Measurements from ENCODE around the gene CHST2.

The CHST2 gene

DNA sequence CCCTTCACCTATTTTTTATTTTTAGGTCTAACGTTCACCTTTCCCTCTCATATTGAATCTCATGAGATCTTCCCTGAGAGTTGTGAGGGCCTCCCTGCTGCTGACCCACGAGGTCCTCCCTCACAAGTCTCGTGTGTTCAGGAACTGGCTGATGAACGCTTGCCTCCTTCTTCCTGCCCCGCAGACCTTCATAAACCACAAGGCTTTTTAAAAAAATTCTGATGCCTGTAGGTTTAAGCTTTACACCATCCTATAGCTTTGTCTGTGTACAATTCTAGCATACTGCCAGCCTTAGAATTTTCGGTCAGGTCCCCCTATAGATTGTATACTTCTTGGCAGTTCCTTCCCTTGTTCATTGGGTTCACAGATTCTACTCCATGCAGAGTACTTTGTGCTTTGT, 50.5 kb downstream of the CHST2 start:
- no peak for DNase-seq

DNA sequence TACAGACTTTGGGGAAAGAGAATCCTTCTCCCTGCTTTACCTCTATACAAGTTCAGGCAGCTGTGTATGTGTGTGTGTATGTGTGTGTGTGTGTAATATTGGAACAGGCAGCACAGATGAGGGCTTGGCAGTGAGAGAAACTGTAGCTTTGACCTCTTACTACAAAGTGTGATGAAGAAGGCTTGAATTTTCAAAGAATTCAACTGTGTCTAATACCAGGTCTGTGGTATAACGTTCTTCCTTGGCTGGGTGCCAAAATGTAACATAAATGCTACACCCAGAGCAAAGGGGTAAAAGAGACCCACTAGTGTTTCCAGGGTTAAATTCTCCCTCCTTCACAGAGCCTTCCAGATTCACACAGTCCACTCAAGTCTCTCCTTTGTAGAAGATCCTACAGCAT, 51.1 kb downstream of the CHST2 start:
- peak; percentile 13 for DNase-seq

DNA sequence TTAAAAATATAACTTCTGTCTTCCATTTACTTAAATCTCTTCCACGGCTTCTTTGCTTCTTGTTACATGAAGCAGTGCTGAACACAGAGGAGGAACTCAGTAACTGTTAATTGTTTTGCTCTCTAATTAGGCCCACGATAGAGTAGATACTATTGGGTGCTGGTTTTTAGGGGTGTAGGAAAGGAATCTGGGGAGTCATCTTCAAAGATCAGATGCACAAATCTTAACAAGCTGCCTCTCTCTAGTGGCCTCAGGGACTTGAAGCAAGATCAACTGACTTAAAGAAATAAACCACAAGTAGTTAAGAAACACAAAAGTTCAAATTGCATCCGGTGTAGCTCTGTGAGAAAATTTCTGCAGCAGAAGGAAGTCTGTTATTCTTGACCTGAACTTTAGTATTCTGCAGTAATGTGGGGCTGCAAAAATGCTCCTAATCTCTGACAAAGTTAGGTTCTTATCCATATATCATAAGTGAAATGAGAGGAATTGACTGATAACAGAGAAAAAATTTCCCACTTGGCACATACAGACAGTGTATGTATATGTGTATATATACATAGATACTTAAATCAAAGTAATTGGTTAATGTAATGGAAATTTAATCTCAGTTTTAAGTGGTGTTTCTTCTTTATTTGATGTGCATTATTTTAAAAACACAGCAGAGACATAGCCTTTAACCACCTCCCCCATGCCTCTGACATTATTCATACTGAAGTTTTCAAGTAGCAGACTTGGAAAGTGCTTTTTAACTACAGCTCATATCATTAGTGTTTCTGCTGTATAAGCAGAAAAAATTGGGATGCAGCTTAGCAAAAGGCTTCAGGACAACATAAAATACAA, 51.8 kb downstream of the CHST2 start:
- DNase-seq = no peak

DNA sequence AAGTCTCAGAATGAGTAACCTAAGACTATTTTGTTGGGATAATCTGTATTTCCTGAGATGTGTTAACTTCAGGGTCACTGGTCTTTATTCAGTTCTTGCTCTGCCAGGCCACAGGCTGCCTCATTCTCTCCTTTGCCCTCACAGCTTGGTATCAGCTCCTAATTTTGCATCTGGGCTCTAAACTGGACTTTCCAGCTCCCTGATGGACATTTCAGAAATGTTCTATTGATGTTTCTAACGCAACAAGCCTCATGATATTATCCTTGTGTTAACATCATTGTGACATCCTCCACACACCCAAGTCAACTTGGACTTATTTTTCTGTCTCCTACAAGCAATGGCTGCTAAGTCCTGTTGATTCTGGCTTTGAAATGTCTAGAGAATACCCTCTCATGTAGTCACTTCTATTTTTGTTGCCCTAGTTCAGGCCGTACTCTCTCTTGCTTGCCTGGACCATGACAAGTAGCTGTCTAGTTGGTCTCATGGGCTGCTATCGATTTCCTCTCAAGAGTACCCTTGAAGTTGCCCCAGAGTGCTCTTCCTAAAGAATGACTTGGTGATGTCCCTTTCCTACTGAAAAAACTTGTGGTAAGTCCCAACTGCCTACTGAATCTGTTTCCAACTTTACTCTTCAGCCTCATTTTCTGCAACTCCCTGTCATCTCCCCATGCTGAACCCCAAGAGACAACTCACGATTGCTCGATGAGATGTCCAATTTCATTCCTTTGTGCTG, 52.7 kb downstream of the CHST2 start:
- DNase-seq = no peak

DNA sequence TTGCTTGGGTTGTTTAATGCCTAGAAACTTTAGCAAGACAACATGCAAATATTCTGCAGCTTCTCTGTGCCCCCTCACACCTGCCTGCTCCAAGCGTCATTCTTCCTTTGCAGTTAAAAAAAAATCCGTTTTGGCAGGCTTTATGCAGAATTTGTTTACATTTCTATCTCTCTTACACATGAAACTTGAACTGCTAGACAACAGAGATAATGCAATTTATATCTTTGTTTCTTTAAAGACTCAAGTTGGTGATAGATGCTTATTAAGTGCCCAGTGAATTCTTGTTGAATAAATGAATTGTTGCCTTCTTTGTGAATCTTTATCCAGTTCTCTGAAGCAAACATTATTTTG, 53.2 kb downstream of the CHST2 start:
- no peak for DNase-seq

DNA sequence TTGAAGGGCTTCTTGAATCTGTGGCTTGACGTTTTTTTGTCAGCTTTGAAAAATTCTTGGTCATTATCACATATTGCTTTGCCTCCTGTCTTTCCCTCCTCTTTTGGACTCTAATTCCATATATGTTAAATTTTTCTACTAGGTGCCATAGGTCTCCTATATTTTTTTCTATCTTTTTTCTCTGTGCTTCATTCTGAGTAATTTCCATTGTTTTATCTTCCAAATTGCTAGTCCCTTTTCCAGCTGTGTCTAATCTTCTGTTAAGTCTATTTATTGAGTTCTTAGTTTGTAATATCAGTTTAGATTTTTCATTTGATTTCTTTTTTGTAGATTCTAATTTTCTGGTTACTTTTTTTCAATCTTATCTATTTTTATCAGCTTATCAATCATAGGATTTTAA, 53.7 kb downstream of the CHST2 start:
- no peak for DNase-seq
